K562 (cell line): ENCODE measurements around the gene COL23A1. TPM values are rescaled to one million over a fixed set of nuclear protein-coding genes. Genes with fewer than 3 reads are reported as not detected.

Experiments used
- ARID3B ChIP-seq: fragments of 250-450 bp; sonication (Bioruptor Pico); IDR thresholded peaks from 2 replicates; pipeline ENCODE4 v1.4.0; 2020; ENCODE audit warnings: borderline replicate concordance
- CHCHD3 ChIP-seq: fragments of 250-450 bp; sonication (Bioruptor Pico); IDR thresholded peaks from 2 replicates; pipeline ENCODE4 v2.1.2; 2022; ENCODE audit warnings: mild to moderate bottlenecking
- ESRRB ChIP-seq: fragments of 250-450 bp; sonication (Bioruptor Pico); IDR thresholded peaks from 2 replicates; pipeline ENCODE4 v1.5.0; 2020; ENCODE audit warnings: mild to moderate bottlenecking, moderate library complexity, borderline replicate concordance
- ETV5 ChIP-seq: sonication (generic); formaldehyde crosslinking; IDR thresholded peaks from 2 replicates; pipeline ENCODE4 v1.4.0; 2020; ENCODE audit warnings: low read depth, mild to moderate bottlenecking, missing genetic modification reagents
- FOXK2 ChIP-seq, 2 experiments: fragments of 450-650 bp; IDR thresholded peaks in 1 of 2; conservative IDR thresholded peaks in 1 of 2; 2 replicates each; pipeline ENCODE4 v1.6.1; 2016; ENCODE audit warnings: low read depth in 2 of 2, mild to moderate bottlenecking in 1 of 2
- GATAD2A ChIP-seq: fragments of 450-650 bp; IDR thresholded peaks from 2 replicates; pipeline ENCODE4 v1.6.1; 2017
- GMEB1 ChIP-seq: fragments of 250-450 bp; sonication (Bioruptor Pico); IDR thresholded peaks from 2 replicates; pipeline ENCODE4 v1.4.0; 2020; ENCODE audit warnings: mild to moderate bottlenecking
- HDAC8 ChIP-seq: fragments of 450-650 bp; IDR thresholded peaks from 2 replicates; pipeline ENCODE4 v1.6.1; 2016; ENCODE audit warnings: mild to moderate bottlenecking, missing genetic modification characterization, moderate library complexity, missing compliant biosample characterization
- MCM3 ChIP-seq: fragments of 450-650 bp; IDR thresholded peaks from 2 replicates; pipeline ENCODE4 v1.6.1; 2016
- MED1 ChIP-seq: sonication (generic); formaldehyde crosslinking; IDR thresholded peaks from 2 replicates; pipeline ENCODE4 v1.8.1; 2023; ENCODE audit warnings: missing genetic modification reagents, borderline replicate concordance
- NR3C1 ChIP-seq: sonication (generic); formaldehyde crosslinking; IDR thresholded peaks from 2 replicates; pipeline ENCODE4 v1.8.1; 2022; ENCODE audit warnings: missing genetic modification reagents
- PRPF4 ChIP-seq: fragments of 200-400 bp; formaldehyde crosslinking; IDR thresholded peaks from one replicate; pipeline ENCODE4 v1.6.1; 2017; ENCODE audit warnings: low read length, low read depth, mild to moderate bottlenecking; ENCODE audit not compliant: insufficient read depth, poor library complexity, severe bottlenecking
- PTRF ChIP-seq: fragments of 450-650 bp; IDR thresholded peaks from 2 replicates; pipeline ENCODE4 v1.6.1; 2016; ENCODE audit warnings: mild to moderate bottlenecking, missing genetic modification characterization, missing compliant biosample characterization
- TAF7 ChIP-seq: fragments of 450-650 bp; IDR thresholded peaks from 2 replicates; pipeline ENCODE4 v1.6.1; 2016; ENCODE audit warnings: missing genetic modification characterization, missing compliant biosample characterization
- TCF15 ChIP-seq: fragments of 250-450 bp; sonication (Bioruptor Pico); IDR thresholded peaks from 2 replicates; pipeline ENCODE4 v1.8.0; 2022; ENCODE audit warnings: moderate library complexity, mild to moderate bottlenecking, inconsistent platforms
- ZNF41 ChIP-seq: fragments of 250-450 bp; sonication (Bioruptor Pico); conservative IDR thresholded peaks from 2 replicates; pipeline ENCODE4 v1.4.0; 2020; ENCODE audit warnings: mild to moderate bottlenecking
- polyA plus RNA-seq, 8 experiments: library from polyadenylated mRNA; depleted of rRNA in 4 of 8; stranded (reverse) in 5 of 8; unstranded in 3 of 8; fragments of >200 nt; fragmentation: Nextera tagmentation in 2 of 8; fragmentation: Illumina TruSeq in 1 of 8; extraction: Ambion mirVana in 2 of 8; extraction: Trizol in 1 of 8; gene quantifications; 2 replicates each; pipeline versions ENCODE4 v1.2.1 to v1.2.3, GENCODE V29; 2011 to 2014; ENCODE audit warnings: inconsistent platforms in 1 of 8, missing spikeins in 1 of 8
- total RNA-seq, 7 experiments: library from RNA; depleted of rRNA in 6 of 7; stranded (reverse); fragments of >200 nt in 6 of 7; fragmentation: Illumina TruSeq in 2 of 7; extraction: Trizol in 2 of 7; gene quantifications; 2 replicates each; pipeline versions ENCODE4 v1.2.1 to v1.2.3, GENCODE V29; 2011 to 2021; ENCODE audit warnings: low replicate concordance in 1 of 7
- TF ChIP-seq, protein P1 (sequence below): sonication (generic); formaldehyde crosslinking; IDR thresholded peaks from 2 replicates; pipeline ENCODE4 v1.8.0; 2022; ENCODE audit warnings: missing genetic modification reagents, mild to moderate bottlenecking, borderline replicate concordance

COL23A1 gene
- total and polyA plus RNA-seq, 9 of the 15 experiments (the other 6 are each of a cell fraction or from before 2014, with no cell fraction given) = 0.09 TPM; not detected in 8

- TF ChIP-seq PRPF4 (no peak), MED1 (CRISPR knock-in tag) (no peak), TAF7 (tag) (no peak), CHCHD3 (no peak), ZNF41 (CRISPR knock-in tag) (no peak), MCM3 (no peak), ARID3B (CRISPR knock-in tag) (no peak), PTRF (no peak), TCF15 (CRISPR knock-in tag) (no peak), FOXK2 (conservative IDR thresholded peaks at IDR 0.05 in 1 of 2, IDR thresholded peaks at IDR 0.05 in 1 of 2; ENCODE audit: low read depth in 2 of 2) (no peak), GATAD2A (no peak), NR3C1 (no peak), GMEB1 (CRISPR knock-in tag) (peak; percentile 95), HDAC8 (tag) (no peak), ESRRB (CRISPR knock-in tag) (no peak), ETV5 (CRISPR knock-in tag) (no peak)
- TF ChIP-seq, protein P1, sequence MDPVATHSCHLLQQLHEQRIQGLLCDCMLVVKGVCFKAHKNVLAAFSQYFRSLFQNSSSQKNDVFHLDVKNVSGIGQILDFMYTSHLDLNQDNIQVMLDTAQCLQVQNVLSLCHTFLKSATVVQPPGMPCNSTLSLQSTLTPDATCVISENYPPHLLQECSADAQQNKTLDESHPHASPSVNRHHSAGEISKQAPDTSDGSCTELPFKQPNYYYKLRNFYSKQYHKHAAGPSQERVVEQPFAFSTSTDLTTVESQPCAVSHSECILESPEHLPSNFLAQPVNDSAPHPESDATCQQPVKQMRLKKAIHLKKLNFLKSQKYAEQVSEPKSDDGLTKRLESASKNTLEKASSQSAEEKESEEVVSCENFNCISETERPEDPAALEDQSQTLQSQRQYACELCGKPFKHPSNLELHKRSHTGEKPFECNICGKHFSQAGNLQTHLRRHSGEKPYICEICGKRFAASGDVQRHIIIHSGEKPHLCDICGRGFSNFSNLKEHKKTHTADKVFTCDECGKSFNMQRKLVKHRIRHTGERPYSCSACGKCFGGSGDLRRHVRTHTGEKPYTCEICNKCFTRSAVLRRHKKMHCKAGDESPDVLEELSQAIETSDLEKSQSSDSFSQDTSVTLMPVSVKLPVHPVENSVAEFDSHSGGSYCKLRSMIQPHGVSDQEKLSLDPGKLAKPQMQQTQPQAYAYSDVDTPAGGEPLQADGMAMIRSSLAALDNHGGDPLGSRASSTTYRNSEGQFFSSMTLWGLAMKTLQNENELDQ (CRISPR knock-in tag) = no peak
Observed at GRCh38 chr5:178232124-178232919, 357.9 kb downstream of the COL23A1 start, which contains the start of gene PHYKPL (continued).
